Erythroblast (primary cell): ENCODE measurements around the gene BAIAP3.

Experiments
- GATA1 ChIP-seq: IDR thresholded peaks from 2 replicates; pipeline ENCODE4 v1.6.1; 2011; ENCODE audit warnings: low read depth, mild to moderate bottlenecking, control low read depth, low read length, moderate library complexity
- POLR2A ChIP-seq: IDR thresholded peaks from 2 replicates; pipeline ENCODE4 v1.6.1; 2011; ENCODE audit warnings: mild to moderate bottlenecking, low read length

DNA sequence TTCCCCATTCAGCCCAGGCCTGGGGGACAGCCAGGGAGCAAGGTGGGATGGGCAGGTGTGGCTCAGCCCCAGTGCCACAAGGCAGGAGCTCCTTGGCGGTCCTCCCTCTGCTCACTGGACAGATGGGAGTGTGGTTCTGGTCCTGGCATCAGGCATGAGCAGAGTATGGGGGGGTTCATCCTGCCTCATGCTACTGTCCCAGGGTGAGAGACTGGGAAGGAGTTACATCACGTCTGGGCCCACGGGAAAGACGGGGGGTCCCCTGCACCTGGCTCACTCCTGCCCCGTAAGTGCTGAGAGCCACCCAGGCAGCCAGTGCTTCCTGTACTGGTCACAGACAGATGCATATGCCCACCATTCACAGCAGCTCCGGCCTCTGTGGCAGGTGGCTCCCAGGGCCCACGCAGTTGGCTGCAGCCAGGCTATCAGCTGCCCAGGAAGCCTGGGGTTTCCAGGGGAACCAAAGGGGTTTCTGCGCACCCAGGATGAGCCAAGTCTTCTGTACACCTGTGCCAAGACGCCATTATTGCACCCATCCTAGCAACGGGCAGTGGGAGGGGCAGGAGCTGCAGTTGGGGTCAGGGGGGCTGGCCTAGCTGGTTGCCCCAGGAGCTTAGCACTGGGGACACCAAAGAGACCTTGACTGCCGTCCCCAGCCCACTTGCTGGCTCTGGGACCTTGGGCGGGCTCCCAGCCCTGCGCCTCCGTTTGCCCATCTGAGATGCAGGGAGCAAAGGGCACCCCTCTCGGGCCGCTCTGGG, 1.9 kb downstream of the BAIAP3 start:
- TF ChIP-seq POLR2A (no peak), GATA1 (no peak)
